Stimulated activated CD8-positive, alpha-beta memory T cell treated with anti-CD3 and anti-CD28 coated beads, Interleukin-12 subunit alpha, Interleukin-12 subunit beta, amount 100 ng/mL, for 24 hours (primary cell): ENCODE data around the gene MSS51.

Experiments used
- DNase-seq: peaks from one replicate; pipeline ENCODE4 v3.0.0-alpha.2; 2020; ENCODE audit errors: extremely low read depth

The MSS51 gene

GRCh38 chr10:73433538-73433867, at the start of gene MSS51:
TSS of gene MSS51 (minus strand) at chr10:73433561. CDS start at chr10:73428284, 5,277 bp downstream.
- DNase-seq: no peak

- DNase-seq: no peak
Measured at GRCh38 chr10:73480158-73480557, 46.8 kb upstream of the MSS51 start.

GRCh38 chr10:73478636-73479035, 45.3 kb upstream of the MSS51 start:
- DNase-seq: no peak

- no peak for DNase-seq
Measured at GRCh38 chr10:73471226-73471625, 37.9 kb upstream of the MSS51 start.

DNA sequence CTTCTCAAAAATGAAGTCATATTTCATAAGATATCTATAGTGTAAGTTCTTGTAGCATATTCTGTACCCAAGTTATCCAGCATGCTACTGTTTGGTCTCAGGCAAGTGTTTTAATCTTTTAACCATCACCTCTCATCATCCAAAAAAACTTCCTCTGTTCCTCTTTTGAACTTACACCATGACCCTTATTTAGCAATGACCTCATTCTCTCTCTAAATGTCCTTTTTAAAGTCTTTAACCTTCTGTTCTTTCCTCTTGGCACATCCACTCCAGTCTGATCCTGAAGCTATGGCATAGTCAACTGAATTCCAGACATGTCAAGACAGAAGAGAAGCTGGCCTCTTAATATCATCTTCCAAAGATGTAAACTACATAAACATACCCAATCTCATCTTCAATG, 36.2 kb upstream of the MSS51 start:
- DNase-seq: no peak

DNA sequence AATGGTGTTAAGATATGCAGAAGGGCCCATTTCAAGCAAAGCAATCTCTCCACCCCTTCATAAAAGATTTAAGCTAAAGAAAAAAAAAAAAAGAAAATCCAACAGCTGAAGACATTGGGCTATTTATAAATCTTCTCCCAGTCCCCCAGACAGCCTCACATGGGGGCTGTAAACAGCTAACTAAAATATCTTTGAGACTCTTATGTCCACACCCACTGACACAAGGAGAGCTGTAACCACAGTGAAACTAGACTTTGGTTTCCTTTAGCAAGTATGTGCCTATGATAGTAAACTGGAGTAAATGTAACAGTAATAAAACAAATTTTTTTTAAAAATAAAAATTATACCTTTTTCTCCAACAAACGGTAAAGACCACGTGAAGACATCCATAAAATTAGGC, 33.8 kb upstream of the MSS51 start:
- no peak for DNase-seq

DNA sequence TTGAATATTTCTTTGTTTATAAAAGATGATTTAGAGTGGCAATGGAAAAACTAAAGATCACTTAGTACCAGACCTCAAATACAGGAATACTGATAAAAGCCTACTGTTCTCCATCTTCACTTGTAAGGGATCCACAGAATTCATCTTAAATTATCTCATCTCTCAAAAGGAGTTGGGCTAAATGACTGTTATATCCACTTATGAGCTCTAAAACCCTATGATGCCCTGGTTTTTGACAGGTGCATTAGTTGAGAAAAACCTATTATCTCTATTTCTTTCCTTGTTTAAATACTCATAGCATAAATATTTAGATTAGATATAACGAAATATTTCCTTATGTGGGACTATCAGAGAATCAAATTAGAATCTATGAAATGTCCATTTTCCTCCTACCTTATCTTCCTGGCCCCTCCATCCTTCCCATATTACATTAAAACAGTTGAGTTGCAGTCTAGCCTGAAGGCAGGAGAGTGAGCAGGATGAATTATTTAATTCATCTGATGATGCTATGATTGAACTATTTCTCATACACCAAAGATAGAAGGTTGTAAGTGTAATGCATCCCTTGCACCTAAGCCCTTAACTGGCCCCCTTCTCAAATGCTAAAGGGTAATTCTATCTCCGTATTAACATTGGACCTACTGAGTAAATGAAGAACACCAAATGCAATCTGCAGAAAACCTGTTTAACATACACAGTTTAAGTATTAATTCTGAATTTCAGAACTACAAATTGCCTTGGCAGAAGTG, 32.8 kb upstream of the MSS51 start:
- DNase-seq: no peak

GRCh38 chr10:73460897-73461296, 27.5 kb upstream of the MSS51 start:
- DNase-seq: no peak

DNA sequence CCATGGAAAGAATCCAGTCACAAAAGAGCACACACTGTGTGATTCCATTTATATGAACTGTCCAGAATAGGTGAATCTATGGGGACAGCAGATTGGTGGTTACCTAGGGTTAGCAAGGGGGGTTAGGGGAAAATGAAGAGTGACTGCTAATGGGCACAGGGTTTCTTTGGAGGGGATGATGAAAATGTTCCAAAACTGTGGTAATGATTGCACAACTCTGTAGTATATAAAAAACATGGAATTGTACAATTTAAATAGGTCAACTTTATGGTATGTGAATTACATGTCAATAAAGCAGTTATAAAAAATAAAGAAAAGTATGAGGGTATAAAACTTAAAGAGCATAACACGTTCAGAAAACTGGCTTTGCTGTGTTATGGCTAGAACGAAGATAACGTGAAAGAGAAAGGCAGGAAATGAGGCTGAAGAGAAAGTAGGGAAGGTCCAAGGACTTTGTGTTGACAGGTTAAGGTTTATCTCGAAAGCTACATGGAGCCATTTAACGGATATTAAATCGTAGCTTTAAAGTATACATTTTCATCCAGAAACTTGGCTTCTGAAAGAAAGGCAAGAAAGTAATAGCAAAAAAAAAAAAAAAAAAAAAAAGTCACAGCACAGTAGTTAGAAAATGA, 26.4 kb upstream of the MSS51 start:
- DNase-seq: no peak

DNA sequence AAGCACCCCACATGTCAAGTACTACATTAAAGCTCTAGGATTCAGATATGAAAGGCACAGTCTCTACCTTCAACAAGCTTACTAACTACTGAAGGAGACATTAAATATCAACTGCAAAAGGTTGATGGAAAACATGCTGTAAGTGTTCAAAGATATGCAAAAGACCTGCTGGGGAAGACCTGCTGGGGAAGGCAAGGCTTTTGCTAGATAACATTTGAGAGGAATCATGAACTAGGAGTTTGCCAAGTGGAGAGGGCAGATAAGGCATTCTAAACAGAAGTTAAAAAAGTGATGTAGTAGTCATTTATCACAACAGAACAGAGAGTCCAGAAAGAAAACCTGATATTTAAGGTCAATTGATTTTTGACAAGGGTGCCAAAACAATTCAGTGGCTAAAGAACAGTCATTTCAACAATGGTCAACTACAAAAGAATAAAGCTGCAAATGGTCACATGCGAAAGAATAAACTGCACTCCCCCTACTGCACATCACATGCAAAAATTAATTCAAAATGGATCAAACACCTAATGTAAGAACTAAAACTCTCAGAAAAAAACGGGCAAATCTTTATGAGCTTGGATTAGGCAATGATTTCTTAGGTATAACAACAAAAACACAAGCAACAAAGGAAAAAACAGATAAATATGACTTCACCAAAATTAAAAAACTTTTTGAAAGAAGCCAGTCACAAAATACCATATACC, 23.0 kb upstream of the MSS51 start:
- no peak for DNase-seq

GRCh38 chr10:73449113-73449512, 15.8 kb upstream of the MSS51 start:
- no peak for DNase-seq

- no peak for DNase-seq
Measured at GRCh38 chr10:73448384-73448783, 15.0 kb upstream of the MSS51 start.

DNA sequence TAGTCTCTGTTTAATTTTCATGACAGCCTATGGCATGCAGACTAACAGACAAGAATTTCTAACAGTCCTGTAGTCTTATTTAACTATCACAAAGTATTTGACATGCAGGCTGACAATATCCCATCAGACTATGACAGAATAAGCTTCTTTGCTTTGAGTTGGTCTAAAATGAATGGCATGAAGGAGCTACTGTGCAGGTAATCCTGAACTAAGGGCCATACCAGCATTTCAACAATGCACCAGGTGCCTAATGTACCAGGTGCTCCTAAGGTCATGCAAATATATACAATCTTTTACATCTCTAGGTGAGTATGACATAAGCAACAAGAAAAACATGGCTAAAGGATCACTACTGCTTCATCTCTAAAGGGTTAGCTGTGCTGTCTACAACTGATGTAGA, 13.6 kb upstream of the MSS51 start:
- no peak for DNase-seq

DNA sequence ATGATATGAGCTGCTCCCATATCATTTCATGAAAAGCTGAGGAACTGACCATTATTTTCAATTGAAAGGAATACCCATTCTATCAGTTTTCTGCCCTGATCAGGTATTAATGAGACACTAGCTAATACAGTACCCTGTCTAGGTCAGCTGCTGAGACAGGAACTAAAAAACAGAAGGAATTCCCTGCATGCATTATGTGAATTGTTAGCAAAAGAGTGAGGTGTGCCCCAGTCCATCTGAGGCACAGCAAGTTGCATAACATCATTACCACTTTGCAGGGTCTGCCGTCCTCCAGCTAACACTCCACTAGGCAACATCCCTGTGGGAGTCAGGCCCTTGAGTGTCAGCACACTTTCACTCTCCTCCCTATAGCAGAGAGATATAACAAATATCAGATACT, 11.1 kb upstream of the MSS51 start:
- DNase-seq: no peak

DNA sequence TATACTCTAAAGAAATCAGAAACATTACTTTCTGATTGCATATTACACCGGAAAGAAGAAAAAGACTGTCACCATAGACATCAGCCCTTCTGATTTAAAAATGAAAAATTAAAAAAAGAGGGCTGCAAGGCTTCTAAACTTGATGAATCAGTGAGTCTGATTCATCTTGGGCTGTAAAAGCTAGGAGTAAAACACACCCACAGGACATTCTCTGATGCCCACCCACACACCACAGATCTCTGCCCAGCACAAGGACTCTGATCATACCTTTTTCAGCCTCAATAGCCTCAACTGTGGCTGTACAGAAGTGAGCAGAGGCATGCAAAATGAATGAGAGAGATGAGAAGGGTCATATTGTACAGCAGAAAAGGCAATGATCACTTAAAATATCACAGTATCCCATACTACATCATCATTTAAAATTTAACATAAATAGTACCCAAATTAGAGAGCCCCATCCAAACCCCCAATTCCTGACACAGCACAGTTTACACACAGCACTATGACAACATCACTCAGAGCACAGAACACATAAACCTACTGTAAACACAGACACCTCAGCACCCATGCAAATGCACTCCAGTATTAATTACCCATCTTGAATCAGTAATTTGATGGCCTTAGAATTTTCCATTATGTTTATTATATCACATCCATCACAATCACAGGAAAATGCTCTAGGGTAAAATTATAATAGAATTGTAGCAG, 6.4 kb upstream of the MSS51 start:
- DNase-seq: no peak

DNA sequence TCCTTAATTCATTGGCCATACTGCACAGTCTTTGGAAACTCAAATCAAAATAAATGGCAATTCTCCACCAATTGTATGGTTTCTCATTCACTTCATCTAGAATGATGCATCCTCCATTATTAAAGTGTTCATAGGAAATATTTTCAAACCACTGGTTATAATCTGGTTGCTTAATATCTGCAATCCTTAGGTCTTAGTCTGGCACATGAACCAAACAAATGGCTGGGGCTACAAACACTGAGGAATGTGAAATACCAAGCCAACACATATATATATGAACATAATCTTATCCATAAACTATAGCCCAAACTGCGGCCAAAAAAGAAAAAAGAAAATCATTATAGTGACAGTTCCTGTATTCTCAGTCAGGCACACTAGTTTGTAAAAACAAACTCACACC, 5.7 kb upstream of the MSS51 start:
- DNase-seq: no peak

DNA sequence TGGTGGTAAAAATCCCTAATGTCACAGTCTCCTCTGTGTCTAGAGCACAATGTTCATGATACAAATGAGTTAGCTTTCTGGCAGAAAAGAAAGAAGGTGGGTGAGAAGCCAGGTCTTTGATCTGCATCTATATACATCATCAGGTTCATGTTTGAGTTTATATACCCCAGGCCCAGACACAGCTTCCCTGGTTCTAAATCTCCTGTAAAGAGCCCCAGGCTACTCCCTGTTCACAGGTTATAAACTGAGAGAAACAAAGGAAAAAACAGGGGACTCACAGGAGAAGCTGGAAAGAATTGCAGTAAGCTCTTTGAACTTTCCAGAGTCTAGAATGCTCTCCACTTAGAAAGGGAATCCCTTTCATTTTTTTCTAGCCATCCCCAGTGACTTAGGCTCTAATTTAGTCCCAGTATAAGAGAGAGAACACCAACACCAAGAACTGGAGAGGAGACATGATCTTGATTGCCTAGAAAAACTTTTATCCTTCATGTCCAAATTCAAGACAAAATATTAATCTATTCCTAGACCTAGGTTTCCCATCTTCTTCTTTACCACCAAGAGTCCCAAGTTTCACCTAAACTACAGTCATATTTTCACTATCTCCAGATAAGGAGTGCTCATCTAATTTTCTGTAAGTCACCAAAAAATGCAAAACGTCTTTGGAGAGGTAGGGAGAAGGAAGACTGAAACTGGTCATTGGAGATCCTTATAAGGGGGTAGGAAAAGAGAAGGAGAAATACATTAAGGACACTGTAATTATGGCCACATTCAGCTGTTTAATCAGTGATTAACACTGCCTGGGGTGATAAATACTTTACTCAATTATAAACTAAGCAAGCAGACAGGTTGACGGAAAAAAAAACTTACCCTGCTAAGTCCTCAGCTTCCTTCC, 469 bp downstream of the MSS51 start:
- no peak for DNase-seq

- no peak for DNase-seq
Measured at GRCh38 chr10:73426318-73426717, 7.0 kb downstream of the MSS51 start.

GRCh38 chr10:73424478-73424877, 8.9 kb downstream of the MSS51 start:
- DNase-seq: no peak

GRCh38 chr10:73423309-73423708, 10.1 kb downstream of the MSS51 start:
- no peak for DNase-seq

DNA sequence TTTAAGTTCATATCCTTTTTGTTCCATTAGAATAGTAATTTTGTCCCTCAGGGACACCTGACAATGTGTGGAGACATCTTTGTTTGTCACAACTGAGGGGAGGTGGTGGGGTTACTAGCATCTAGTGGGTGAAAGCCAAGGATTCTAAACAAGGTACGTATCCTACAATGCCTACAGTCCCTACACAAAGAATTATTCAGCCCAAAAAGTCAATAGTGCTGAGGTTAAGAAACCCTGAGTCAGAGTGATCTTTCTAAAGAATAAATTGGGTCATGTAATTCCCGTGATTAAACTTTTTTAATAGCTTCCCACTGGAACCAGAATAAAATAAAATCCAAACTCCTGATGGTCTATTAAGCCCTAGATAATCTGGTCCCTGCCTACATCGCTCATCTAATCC, 16.8 kb downstream of the MSS51 start:
- no peak for DNase-seq
